Stimulated activated effector memory CD8-positive, alpha-beta T cell treated with anti-CD3 and anti-CD28 coated beads, Interleukin-12 subunit alpha, Interleukin-12 subunit beta, amount 100 ng/mL, for 72 hours (primary cell): ENCODE measurements around the gene UBA52.

Experiments
- ATAC-seq: fragments of 150-1000 bp; cut with Tn5 transposase; 2 replicates; pipeline ENCODE4 v1.10.0; 2021
- DNase-seq, 2 donors: peaks; one replicate each; pipeline ENCODE4 v3.0.0; 2021 to 2022; ENCODE audit warnings: low spot score in 2 of 2
- H3K27ac Mint-ChIP-seq: one replicate; pipeline ENCODE4 v1.8.0; 2022; ENCODE audit warnings: mild to moderate bottlenecking, mixed read lengths
- H3K36me3 Mint-ChIP-seq: one replicate; pipeline ENCODE4 v1.8.0; 2022; ENCODE audit warnings: mild to moderate bottlenecking, mixed read lengths
- H3K4me1 Mint-ChIP-seq: one replicate; pipeline ENCODE4 v1.8.0; 2022; ENCODE audit warnings: mixed read lengths
- H3K4me3 Mint-ChIP-seq: one replicate; pipeline ENCODE4 v1.8.0; 2022; ENCODE audit warnings: mild to moderate bottlenecking, mixed read lengths
- H3K9me3 Mint-ChIP-seq: one replicate; pipeline ENCODE4 v1.8.0; 2022; ENCODE audit warnings: mixed read lengths

UBA52 gene

GRCh38 chr19:18606281-18607225 is 34.9 kb downstream of the UBA52 start, which contains the start of gene CRLF1:
TSS of gene CRLF1 (minus strand) at chr19:18606799. CDS start at chr19:18606656, 143 bp downstream.
- Mint-ChIP-seq H3K27ac (no peak within 1 kb of the TSS), H3K9me3 (no peaks in the 10 kb centered on the region), H3K4me3 (peak within 1 kb of the TSS; percentile 30), H3K4me1 (peaks cover 27% of the 10 kb centered on the region), H3K36me3 (no peaks in the 10 kb centered on the region)
- ATAC-seq (no peak), DNase-seq (no peak)

DNA sequence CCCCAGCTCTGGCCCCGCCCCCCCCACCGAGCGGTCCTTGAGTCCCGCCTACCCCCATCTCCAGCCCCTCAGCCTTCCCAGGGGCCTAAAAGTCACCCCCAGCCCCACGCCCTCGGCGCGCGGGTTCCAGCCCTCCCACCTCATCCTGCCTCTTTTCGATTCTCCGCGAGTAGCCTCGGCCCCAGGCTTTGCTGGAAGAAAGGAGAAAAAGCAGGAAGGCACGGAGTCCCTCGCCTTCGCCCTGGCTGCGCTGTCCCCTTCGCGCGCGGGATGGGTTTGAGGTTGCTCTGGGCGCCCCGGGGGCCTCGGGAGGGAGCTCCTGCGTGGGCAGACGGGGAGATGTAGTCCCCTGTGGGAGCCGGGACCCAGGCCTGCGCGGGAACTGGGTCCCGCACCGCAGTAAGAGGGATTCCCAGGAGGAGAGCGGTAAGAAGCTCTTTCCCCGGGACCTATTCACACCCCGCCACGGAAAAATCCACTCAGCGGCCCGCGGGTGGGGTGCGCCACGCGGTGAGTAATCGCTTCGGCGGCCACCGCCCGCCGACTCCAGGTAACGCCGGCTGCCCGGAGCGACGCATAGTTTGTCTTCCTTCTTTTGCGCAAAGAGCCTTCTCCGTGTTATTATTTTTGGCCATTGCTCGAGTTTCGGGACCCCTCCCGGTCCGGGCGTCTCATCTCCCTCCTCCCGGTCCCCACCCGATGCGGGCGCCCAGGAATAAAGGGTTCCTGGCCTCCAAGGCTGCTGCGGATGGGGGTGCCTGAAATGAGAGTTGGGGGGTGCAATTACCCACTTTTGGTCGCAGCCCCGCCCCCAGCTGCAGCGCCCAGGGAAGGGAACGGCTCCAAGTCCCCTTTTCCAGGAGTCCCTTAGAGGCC is 35.8 kb downstream of the UBA52 start:
- ATAC-seq: no peak
- H3K4me3 Mint-ChIP-seq: peak overlapping the region; percentile 27
- DNase-seq: no peak
- no peak overlapping the region for H3K27ac Mint-ChIP-seq
- peaks cover 35% of the 10 kb centered on the region for H3K4me1 Mint-ChIP-seq
- no peaks in the 10 kb centered on the region for H3K9me3 Mint-ChIP-seq
- H3K36me3 Mint-ChIP-seq: no peaks in the 10 kb centered on the region

DNA sequence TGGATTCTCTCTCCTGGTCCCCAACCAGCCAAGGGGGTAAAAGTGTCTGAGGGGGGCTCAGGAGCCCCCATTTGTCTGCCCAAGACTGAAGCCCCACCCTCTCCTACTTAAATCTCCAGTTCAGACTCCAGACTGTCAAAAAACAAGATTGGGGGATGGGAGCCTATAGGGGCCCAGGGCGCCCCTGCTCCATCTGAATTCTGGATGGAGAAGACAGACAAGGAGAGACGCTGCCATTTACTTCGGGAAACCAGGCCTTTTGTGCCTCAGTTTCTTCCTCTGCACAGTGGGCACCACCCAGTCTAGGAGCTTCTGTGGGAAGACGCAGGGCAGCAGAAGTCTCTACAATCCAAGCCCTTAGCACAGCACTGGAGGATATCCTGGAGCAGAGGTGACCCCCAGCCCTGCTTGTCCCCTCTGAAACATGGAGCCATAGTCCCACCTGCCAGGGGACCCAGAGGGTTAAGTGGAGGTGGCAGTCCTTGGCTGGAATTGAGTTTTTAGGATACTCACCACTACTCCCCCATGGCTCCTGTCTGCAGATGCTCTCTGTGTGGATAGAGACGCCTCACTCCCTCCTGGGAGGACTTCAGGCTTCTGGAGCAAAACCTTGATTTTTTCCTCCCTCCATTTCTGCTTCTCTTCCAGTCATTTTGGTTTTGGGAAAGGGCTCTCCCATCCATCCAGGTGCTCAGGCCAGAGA is 36.6 kb downstream of the UBA52 start:
- Mint-ChIP-seq H3K4me1 (peaks cover 35% of the 10 kb centered on the region), H3K4me3 (peak overlapping the region; percentile 27), H3K36me3 (no peaks in the 10 kb centered on the region), H3K9me3 (no peaks in the 10 kb centered on the region), H3K27ac (no peak overlapping the region)
- no peak for ATAC-seq
- no peak for DNase-seq

DNA sequence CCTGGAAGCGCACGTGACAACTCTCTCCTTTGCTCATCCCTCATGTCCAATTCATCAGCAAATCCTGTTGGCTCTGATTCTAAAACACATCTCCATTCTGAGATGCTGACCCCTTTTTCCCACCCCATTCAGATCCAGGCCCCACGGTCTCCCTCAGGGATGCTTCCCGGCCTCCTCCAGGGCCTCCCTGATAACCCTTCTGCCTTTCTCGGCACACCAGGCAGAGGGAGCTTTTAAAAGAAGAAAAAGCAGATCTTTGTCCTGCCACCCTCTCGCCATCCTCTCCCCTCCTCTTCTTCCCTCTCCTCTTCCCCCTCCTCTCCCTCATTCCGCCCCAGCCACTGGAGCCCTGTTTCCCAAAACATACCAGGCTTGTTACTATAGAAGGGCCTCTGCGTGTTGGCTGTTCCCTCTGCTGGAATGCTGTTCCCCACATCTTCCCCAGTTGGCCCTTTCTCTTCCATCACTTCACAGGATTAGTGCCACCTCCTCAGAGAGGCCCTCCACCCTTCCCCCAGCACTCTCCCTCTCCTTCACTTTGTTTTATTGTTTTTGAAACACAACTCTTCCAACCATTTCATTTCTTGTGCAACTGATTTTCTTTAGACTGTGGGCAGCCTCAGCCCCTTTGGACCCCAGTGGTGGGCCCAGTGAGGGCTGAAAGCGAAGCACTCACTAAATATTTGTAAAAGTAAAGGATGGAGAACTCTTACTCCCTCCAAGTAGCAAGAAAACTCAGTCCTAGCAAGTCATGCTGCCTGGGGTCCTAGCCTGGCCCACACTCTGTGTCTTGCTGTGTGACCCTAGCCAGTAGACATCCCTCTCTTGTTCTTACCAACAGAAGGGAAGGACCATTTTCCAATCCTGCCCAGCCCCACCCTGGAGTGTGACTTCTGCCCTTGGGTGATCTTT is 37.4 kb downstream of the UBA52 start:
- Mint-ChIP-seq H3K9me3 (no peaks in the 10 kb centered on the region), H3K36me3 (no peaks in the 10 kb centered on the region), H3K4me3 (no peak overlapping the region), H3K4me1 (peaks cover 38% of the 10 kb centered on the region), H3K27ac (no peak overlapping the region)
- no peak for DNase-seq
- ATAC-seq: no peak

DNA sequence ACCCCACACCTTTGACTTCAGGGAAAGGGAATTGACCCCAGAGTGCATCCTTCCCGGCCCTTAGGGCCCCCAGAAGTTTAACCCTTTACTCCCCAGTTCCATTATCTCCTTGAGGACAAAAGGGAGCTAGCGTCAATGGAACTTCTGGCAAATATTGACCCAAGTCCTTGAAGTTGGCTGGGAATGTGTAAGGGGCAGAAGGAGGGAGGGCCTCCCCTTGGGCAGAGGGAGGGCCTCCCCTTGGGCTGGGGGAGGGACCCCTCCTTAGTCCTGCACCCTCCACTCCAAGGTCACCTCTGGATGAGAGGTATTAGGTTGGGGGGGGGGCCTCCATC is 38.0 kb downstream of the UBA52 start:
- no peak for DNase-seq
- ATAC-seq: no peak

GRCh38 chr19:18610245-18610555 is 38.5 kb downstream of the UBA52 start:
- ATAC-seq (no peak), DNase-seq (no peak)
- H3K4me1 Mint-ChIP-seq: peaks cover 36% of the 10 kb centered on the region
- no peaks in the 10 kb centered on the region for H3K9me3 Mint-ChIP-seq
- H3K36me3 Mint-ChIP-seq: no peaks in the 10 kb centered on the region
- no peak overlapping the region for H3K4me3 Mint-ChIP-seq
- no peak overlapping the region for H3K27ac Mint-ChIP-seq

More for the DNA sequence above, 38.0 kb downstream of the UBA52 start:
- Mint-ChIP-seq H3K4me1 (peaks cover 38% of the 10 kb centered on the region), H3K4me3 (no peak overlapping the region), H3K36me3 (no peaks in the 10 kb centered on the region), H3K9me3 (no peaks in the 10 kb centered on the region), H3K27ac (no peak overlapping the region)

- no peaks in the 10 kb centered on the region for H3K9me3 Mint-ChIP-seq
- no peak for ATAC-seq
- peak overlapping the region; percentile 19 for H3K4me3 Mint-ChIP-seq
- no peaks in the 10 kb centered on the region for H3K36me3 Mint-ChIP-seq
- H3K27ac Mint-ChIP-seq: no peak overlapping the region
- DNase-seq: no peak
- peaks cover 32% of the 10 kb centered on the region for H3K4me1 Mint-ChIP-seq
These were observed 39.1 kb downstream of the UBA52 start for GRCh38 chr19:18610556-18611326.

- H3K9me3 Mint-ChIP-seq: no peaks in the 10 kb centered on the region
- no peaks in the 10 kb centered on the region for H3K36me3 Mint-ChIP-seq
- DNase-seq: no peak
These were observed 39.8 kb downstream of the UBA52 start for GRCh38 chr19:18611327-18612050.

DNA sequence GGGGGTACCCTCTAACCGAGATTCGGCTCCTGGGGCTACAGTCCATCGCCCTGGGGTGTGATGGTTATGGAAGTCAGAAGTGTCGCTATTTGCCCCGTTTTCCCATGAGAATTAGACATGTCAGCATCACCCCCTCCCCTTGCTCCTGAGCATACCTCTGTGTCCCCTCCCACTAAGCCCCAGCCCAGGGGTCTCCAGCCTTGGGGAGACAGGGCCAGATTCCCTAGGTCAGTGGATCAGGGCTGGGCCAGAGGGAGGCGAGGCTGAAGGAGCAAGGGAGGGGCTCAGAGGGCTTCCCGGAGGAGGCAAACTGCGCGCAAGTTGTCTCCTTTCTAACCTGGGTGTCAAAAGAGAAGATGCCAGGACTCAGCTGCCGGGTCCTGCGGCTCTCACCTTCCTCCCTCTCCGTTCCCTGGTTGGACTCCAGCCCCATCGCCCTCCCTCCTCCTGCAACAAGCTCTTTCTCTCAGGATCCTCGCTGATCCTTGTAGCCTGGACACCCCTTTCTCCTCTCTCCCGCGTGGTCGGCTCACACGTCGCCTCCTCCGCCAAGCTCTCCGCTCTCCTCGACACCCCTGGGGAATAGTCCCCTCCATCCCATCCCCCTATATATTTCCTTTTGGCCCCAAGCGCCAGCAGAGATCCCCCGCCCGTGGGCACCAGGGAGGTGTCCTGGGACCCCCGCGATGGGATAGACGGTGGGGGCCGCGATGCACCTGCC is 40.6 kb downstream of the UBA52 start:
- DNase-seq: no peak
- H3K4me1 Mint-ChIP-seq: peaks cover 32% of the 10 kb centered on the region
- ATAC-seq: no peak
- no peaks in the 10 kb centered on the region for H3K9me3 Mint-ChIP-seq
- no peak overlapping the region for H3K27ac Mint-ChIP-seq
- H3K36me3 Mint-ChIP-seq: no peaks in the 10 kb centered on the region
- peak overlapping the region; percentile 62 for H3K4me3 Mint-ChIP-seq

More at GRCh38 chr19:18611327-18612050, 39.8 kb downstream of the UBA52 start:
- ATAC-seq: no peak
- H3K4me1 Mint-ChIP-seq: peaks cover 32% of the 10 kb centered on the region
- H3K27ac Mint-ChIP-seq: no peak overlapping the region
- peak overlapping the region; percentile 62 for H3K4me3 Mint-ChIP-seq

DNA sequence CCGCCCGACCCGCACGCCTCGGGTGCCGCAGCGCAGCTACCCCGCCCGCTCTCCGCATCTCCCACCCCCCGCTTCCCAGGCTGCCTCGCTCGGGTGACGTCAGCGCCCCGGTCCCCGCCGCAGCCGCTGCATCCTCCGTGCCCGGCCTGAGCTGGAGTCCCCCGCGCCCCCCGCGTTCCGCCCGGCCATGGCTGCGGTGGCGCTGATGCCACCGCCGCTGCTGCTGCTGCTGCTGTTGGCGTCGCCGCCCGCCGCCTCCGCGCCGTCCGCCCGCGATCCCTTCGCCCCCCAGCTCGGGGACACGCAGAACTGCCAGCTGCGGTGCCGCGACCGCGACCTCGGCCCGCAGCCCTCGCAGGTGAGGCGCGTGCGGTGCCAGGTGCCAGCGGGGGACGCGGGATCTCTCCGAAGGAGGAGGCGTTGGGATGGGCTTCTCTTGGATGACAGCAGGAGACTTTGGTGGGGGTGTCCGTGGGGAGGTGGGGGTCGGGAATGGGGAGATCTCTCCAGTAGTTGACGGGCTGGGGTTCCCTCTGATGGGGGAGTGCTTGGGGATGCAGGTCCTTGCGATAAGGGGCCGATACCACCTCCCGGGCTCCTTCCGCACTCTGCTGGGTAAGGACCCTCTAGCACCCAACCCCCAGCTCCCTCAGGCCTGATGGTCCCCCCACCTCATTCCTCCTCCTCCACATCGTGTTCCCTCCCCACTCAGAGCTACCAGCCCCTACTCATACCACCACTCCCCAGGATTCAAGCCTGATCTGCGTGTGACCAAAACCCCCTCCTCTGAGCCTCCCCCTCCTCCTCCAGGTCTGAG is 41.3 kb downstream of the UBA52 start, which contains the start of gene TMEM59L:
TMEM59L (plus strand) TSS at position 99 of the 817 bp plus-strand sequence; CDS start at position 188, 89 bp downstream.
- DNase-seq: no peak
- Mint-ChIP-seq H3K9me3 (no peaks in the 10 kb centered on the region), H3K36me3 (no peaks in the 10 kb centered on the region), H3K4me3 (peak within 1 kb of the TSS; percentile 62), H3K27ac (no peak within 1 kb of the TSS), H3K4me1 (peaks cover 25% of the 10 kb centered on the region)
- peak; percentile 29 for ATAC-seq

DNA sequence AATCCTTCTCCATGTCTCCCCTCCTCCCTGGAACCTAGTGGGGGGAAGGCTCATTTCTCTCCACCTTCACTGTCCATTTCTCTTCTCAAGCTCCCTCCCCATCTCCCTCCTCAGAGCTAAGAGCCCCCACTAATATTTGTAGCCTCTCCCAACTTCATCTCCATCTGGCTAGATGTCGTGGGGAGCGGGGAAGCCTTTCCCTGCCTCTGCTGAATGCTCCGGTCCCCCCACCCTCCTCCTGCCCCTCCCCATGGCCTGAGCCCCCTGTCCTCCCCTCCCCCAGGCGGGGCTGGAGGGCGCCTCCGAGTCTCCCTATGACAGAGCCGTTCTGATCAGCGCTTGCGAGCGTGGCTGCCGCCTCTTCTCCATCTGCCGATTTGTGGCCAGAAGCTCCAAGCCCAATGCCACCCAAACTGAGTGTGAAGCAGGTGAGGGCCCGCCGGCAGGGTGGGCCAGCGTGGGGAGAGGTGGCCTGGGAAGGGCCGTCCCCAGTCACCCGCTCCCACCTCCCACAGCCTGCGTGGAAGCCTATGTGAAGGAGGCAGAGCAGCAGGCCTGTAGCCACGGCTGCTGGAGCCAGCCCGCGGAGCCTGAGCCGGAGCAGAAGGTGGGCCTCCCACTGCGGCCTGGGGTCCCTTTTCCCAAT is 42.1 kb downstream of the UBA52 start:
- H3K4me3 Mint-ChIP-seq: peak overlapping the region; percentile 62
- peaks cover 25% of the 10 kb centered on the region for H3K4me1 Mint-ChIP-seq
- ATAC-seq: no peak
- no peaks in the 10 kb centered on the region for H3K36me3 Mint-ChIP-seq
- no peak overlapping the region for H3K27ac Mint-ChIP-seq
- DNase-seq: no peak
- H3K9me3 Mint-ChIP-seq: no peaks in the 10 kb centered on the region

GRCh38 chr19:18616023-18616422 is 44.4 kb downstream of the UBA52 start:
- Mint-ChIP-seq H3K4me1 (peaks cover 22% of the 10 kb centered on the region), H3K9me3 (no peaks in the 10 kb centered on the region), H3K27ac (no peak overlapping the region), H3K4me3 (no peak overlapping the region), H3K36me3 (no peaks in the 10 kb centered on the region)
- ATAC-seq (no peak), DNase-seq (no peak)
